ENCODE data around the gene PACRG. TPM values are rescaled to one million over a fixed set of nuclear protein-coding genes. Genes with fewer than 3 reads are reported as not detected.

Gene PACRG
- polyA plus RNA-seq, 1 donor from 2014 or later, result 16.6 TPM

GRCh38 chr6:162821102-162821501 lies 93.3 kb downstream of the PACRG start:
- Histone ChIP-seq H3K79me2 (replicated peaks; ENCODE audit: insufficient read depth, low read length) (no peaks in the 10 kb centered on the region), H3K9me2 (ENCODE audit: insufficient read depth, low read length) (no peaks in the 10 kb centered on the region), H3K27ac (ENCODE audit: low read length) (no peak overlapping the region), H3F3A (ENCODE audit: insufficient read depth, low read length, poor library complexity, severe bottlenecking) (no peaks in the 10 kb centered on the region), H3K36me3 (ENCODE audit: insufficient read depth, low read length) (no peaks in the 10 kb centered on the region), H3K9me3 (ENCODE audit: low read length) (no peaks in the 10 kb centered on the region), H4K20me1 (ENCODE audit: insufficient read depth) (no peaks in the 10 kb centered on the region), H3K4me3 (ENCODE audit: low read length) (peak overlapping the region; percentile 9), H3K9ac (ENCODE audit: low read length) (no peak overlapping the region), H3K27me3 (ENCODE audit: insufficient read depth, low read depth, low read length) (no peaks in the 10 kb centered on the region), H2AFZ (ENCODE audit: low read depth, low read length) (no peak overlapping the region), H3K4me2 (ENCODE audit: low read length) (peak overlapping the region; percentile 6)
- TF ChIP-seq POLR2AphosphoS5 (IDR thresholded peaks at IDR 0.05) (peak; percentile 23), SMC3 (conservative IDR thresholded peaks at IDR 0.05; ENCODE audit: poor library complexity) (no peak)

- no peaks in the 10 kb centered on the region for H4K20me1 ChIP-seq (ENCODE audit: insufficient read depth)
- no peaks in the 10 kb centered on the region for H3K9me2 ChIP-seq (ENCODE audit: insufficient read depth, low read length)
- H2AFZ ChIP-seq (ENCODE audit: low read depth, low read length), result no peak overlapping the region
- H3K27ac ChIP-seq (ENCODE audit: low read length), result no peak overlapping the region
- TF ChIP-seq MXI1 (conservative IDR thresholded peaks at IDR 0.05; ENCODE audit: poor library complexity, severe bottlenecking) (no peak), SMC3 (conservative IDR thresholded peaks at IDR 0.05; ENCODE audit: poor library complexity) (no peak), RAD21 (conservative IDR thresholded peaks at IDR 0.05) (no peak), EP300 (conservative IDR thresholded peaks at IDR 0.05; ENCODE audit: poor library complexity, severe bottlenecking) (no peak), POLR2AphosphoS5 (IDR thresholded peaks at IDR 0.05) (no peak), EZH2 (IDR thresholded peaks at IDR 0.05; ENCODE audit: borderline replicate concordance, insufficient read depth, low read length, poor library complexity, severe bottlenecking) (no peak)
- TF ChIP-seq, protein P1, sequence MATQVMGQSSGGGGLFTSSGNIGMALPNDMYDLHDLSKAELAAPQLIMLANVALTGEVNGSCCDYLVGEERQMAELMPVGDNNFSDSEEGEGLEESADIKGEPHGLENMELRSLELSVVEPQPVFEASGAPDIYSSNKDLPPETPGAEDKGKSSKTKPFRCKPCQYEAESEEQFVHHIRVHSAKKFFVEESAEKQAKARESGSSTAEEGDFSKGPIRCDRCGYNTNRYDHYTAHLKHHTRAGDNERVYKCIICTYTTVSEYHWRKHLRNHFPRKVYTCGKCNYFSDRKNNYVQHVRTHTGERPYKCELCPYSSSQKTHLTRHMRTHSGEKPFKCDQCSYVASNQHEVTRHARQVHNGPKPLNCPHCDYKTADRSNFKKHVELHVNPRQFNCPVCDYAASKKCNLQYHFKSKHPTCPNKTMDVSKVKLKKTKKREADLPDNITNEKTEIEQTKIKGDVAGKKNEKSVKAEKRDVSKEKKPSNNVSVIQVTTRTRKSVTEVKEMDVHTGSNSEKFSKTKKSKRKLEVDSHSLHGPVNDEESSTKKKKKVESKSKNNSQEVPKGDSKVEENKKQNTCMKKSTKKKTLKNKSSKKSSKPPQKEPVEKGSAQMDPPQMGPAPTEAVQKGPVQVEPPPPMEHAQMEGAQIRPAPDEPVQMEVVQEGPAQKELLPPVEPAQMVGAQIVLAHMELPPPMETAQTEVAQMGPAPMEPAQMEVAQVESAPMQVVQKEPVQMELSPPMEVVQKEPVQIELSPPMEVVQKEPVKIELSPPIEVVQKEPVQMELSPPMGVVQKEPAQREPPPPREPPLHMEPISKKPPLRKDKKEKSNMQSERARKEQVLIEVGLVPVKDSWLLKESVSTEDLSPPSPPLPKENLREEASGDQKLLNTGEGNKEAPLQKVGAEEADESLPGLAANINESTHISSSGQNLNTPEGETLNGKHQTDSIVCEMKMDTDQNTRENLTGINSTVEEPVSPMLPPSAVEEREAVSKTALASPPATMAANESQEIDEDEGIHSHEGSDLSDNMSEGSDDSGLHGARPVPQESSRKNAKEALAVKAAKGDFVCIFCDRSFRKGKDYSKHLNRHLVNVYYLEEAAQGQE (IDR thresholded peaks at IDR 0.05; ENCODE audit: borderline replicate concordance), result no peak
- TF ChIP-seq, protein P2, sequence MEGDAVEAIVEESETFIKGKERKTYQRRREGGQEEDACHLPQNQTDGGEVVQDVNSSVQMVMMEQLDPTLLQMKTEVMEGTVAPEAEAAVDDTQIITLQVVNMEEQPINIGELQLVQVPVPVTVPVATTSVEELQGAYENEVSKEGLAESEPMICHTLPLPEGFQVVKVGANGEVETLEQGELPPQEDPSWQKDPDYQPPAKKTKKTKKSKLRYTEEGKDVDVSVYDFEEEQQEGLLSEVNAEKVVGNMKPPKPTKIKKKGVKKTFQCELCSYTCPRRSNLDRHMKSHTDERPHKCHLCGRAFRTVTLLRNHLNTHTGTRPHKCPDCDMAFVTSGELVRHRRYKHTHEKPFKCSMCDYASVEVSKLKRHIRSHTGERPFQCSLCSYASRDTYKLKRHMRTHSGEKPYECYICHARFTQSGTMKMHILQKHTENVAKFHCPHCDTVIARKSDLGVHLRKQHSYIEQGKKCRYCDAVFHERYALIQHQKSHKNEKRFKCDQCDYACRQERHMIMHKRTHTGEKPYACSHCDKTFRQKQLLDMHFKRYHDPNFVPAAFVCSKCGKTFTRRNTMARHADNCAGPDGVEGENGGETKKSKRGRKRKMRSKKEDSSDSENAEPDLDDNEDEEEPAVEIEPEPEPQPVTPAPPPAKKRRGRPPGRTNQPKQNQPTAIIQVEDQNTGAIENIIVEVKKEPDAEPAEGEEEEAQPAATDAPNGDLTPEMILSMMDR (IDR thresholded peaks at IDR 0.05; ENCODE audit: poor library complexity, severe bottlenecking), result no peak
- H3K9me3 ChIP-seq (ENCODE audit: low read length), result no peaks in the 10 kb centered on the region
- H3K9ac ChIP-seq (ENCODE audit: low read length), result no peak overlapping the region
- no peaks in the 10 kb centered on the region for H3K36me3 ChIP-seq (ENCODE audit: insufficient read depth, low read length)
- no peak overlapping the region for H3K4me3 ChIP-seq (ENCODE audit: low read length)
- H3K4me2 ChIP-seq (ENCODE audit: low read length), result no peak overlapping the region
- no peaks in the 10 kb centered on the region for H3K79me2 ChIP-seq (replicated peaks; ENCODE audit: insufficient read depth, low read length)
- no peaks in the 10 kb centered on the region for H3K27me3 ChIP-seq (ENCODE audit: insufficient read depth, low read depth, low read length)
- H3F3A ChIP-seq (ENCODE audit: insufficient read depth, low read length, poor library complexity, severe bottlenecking), result no peaks in the 10 kb centered on the region
Measured at GRCh38 chr6:162825597-162825996, 97.8 kb downstream of the PACRG start.

All from neural cell (in vitro differentiated cells).